ENCODE measurements around the gene COX20. TPM values are rescaled to one million over a fixed set of nuclear protein-coding genes. Genes with fewer than 3 reads are reported as not detected.

The COX20 gene
- total RNA-seq, 2 experiments from 2014 or later, result 33.1 to 34.7 TPM

DNA sequence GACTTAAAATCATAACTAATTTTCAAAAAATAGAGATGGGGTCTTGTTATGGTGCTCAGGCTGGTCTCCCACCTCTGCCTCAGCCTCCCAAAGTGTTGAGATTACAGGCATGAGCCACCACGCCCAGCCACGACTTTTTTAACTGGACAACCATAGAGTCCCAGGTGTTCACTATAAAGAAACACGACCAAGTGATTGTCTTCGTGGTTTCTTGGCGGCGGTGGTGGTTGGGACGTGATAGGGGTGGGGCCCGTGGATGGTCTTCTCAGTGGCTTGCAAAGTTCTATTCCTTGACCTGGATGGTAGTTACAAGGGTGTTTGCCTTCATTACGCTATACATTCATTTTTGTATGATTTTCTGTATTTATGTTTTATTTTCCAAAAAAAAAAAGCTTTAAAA lies 34.6 kb upstream of the COX20 start:
- Mint-ChIP-seq H3K4me3 (no peak overlapping the region), H3K4me1 (ENCODE audit: low read depth) (peaks cover 4% of the 10 kb centered on the region), H3K27ac (no peak overlapping the region), H3K9me3 (no peaks in the 10 kb centered on the region), H3K27me3 (no peaks in the 10 kb centered on the region), H3K36me3 (ENCODE audit: low read depth) (no peaks in the 10 kb centered on the region)
- TF ChIP-seq, protein P1, sequence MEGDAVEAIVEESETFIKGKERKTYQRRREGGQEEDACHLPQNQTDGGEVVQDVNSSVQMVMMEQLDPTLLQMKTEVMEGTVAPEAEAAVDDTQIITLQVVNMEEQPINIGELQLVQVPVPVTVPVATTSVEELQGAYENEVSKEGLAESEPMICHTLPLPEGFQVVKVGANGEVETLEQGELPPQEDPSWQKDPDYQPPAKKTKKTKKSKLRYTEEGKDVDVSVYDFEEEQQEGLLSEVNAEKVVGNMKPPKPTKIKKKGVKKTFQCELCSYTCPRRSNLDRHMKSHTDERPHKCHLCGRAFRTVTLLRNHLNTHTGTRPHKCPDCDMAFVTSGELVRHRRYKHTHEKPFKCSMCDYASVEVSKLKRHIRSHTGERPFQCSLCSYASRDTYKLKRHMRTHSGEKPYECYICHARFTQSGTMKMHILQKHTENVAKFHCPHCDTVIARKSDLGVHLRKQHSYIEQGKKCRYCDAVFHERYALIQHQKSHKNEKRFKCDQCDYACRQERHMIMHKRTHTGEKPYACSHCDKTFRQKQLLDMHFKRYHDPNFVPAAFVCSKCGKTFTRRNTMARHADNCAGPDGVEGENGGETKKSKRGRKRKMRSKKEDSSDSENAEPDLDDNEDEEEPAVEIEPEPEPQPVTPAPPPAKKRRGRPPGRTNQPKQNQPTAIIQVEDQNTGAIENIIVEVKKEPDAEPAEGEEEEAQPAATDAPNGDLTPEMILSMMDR (IDR thresholded peaks at IDR 0.05), result no peak
- intact Hi-C loops (cut with micrococcal nuclease), result loop anchor here (2.0 kb wide), 1 partner anchor 242 kb away; no protein-coding TSS in a partner anchor
- peak; percentile 15 for ATAC-seq
- ChIA-PET POLR2A (interaction anchor here (0.6 to 0.9 kb wide), 2 partner anchors 12 to 164 kb away, joined by 3 read pairs; no protein-coding TSS in a partner anchor), CTCF (interaction anchor here (0.6 to 4.3 kb wide), 29 partner anchors 8 to 257 kb away, joined by 3 to 78 read pairs (median 5); partner anchors contain the start of gene COX20)
- no peak for DNase-seq

DNA sequence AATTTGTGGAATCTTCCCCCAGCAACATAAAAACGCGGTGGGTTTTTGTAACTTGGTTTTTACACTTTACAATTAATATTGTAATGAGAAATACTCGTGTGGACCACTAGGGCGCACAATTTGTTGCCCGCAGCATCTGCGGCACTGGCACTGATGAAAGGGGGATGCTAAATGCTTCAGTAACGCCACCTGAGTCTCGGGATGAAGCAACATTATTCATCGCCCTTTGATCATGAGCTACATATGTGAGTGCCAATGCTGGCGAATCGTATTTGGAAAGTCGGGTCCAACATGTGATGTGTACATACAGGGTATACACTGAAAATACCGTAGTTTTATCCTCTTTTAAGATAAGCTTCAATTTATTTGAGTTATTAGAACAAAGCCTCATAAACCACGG lies 34.2 kb upstream of the COX20 start:
- Mint-ChIP-seq H3K9me3 (no peaks in the 10 kb centered on the region), H3K27ac (no peak overlapping the region), H3K36me3 (ENCODE audit: low read depth) (no peaks in the 10 kb centered on the region), H3K4me3 (no peak overlapping the region), H3K4me1 (ENCODE audit: low read depth) (peaks cover 4% of the 10 kb centered on the region), H3K27me3 (no peaks in the 10 kb centered on the region)
- CTCF ChIA-PET, result interaction anchor here (0.6 to 4.3 kb wide), 46 partner anchors 8 to 386 kb away, joined by 3 to 78 read pairs (median 4); partner anchors contain the start of genes COX20 and DESI2
- POLR2A ChIA-PET, result interaction anchor here (0.6 to 1.5 kb wide), 3 partner anchors 12 to 164 kb away, joined by 3 read pairs; no protein-coding TSS in a partner anchor
- TF ChIP-seq, protein P1 (IDR thresholded peaks at IDR 0.05), result peak; percentile 78
- DNase-seq (peak; percentile 75), ATAC-seq (peak; percentile 95)
- intact Hi-C loops (cut with micrococcal nuclease), result loop anchor here (2.0 kb wide), 1 partner anchor 242 kb away; no protein-coding TSS in a partner anchor

DNA sequence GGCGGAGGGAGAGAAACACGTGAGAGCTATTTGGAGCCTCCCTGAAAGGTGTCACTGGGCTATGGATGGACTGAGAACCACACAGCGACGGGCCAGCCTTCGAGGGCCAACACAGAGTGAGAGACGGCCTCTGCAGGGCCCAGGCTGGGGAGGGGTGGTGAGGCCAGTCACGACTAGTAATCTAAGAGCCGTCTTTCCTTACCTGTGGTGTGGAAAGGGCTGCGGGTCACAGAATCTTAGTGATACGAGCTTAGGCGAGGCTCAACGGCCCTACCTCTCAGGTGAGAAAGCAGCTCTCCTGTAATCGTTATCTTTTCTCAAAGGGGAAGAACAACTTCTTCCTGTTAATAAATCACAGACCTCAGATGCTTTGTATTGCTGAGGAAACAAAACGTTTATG lies 33.4 kb upstream of the COX20 start:
- no peaks in the 10 kb centered on the region for H3K27me3 Mint-ChIP-seq
- no peak overlapping the region for H3K27ac Mint-ChIP-seq
- no peak for ATAC-seq
- POLR2A ChIA-PET, result interaction anchor here (1.5 to 1.7 kb wide), 2 partner anchors 32 to 241 kb away, joined by 3 to 4 read pairs; no protein-coding TSS in a partner anchor
- H3K4me3 Mint-ChIP-seq, result no peak overlapping the region
- TF ChIP-seq, protein P1 (IDR thresholded peaks at IDR 0.05), result no peak
- no peaks in the 10 kb centered on the region for H3K36me3 Mint-ChIP-seq (ENCODE audit: low read depth)
- H3K9me3 Mint-ChIP-seq, result no peaks in the 10 kb centered on the region
- H3K4me1 Mint-ChIP-seq (ENCODE audit: low read depth), result peaks cover 4% of the 10 kb centered on the region
- CTCF ChIA-PET, result interaction anchor here (0.6 to 4.3 kb wide), 31 partner anchors 9 to 387 kb away, joined by 3 to 78 read pairs (median 5); partner anchors contain the start of genes COX20 and DESI2
- intact Hi-C loops (cut with micrococcal nuclease), result no loop called here
- no peak for DNase-seq

DNA sequence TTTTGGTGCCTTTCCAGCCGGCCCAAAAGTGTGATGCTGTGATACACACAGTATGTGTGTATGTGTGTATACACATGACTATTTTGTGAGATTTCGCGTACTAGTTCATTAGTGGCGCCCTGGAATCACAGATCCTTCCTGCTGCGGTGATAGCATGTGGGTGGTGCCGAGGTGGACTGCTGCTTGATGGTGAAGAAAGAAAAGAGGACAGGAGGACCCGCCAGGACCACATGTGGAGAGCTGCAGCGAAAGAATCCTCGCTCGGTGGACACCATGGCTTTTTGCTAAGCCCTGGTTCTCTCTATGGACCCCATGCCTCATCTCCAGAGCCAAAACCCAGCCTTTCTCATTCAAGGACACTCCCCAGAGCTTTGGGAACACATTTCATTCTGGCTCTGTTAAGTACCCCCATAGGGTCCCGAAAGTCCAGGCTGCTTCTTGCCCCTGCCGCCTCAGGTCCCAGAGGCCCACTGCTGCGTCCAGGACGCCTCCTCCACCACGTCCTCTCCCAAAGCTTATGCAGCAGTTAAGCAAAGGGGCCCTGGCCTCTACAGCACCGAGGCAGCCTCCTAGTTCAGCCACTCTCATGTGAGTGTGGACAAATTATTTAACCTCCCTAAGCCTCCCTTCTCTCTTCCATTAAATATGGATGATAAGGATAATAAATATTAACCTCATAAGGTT lies 32.8 kb upstream of the COX20 start:
- ATAC-seq (no peak), DNase-seq (no peak)
- POLR2A ChIA-PET, result interaction anchor here (1.5 to 1.7 kb wide), 2 partner anchors 32 to 241 kb away, joined by 3 to 4 read pairs; no protein-coding TSS in a partner anchor
- H3K4me1 Mint-ChIP-seq (ENCODE audit: low read depth), result peaks cover 4% of the 10 kb centered on the region
- H3K27ac Mint-ChIP-seq, result no peak overlapping the region
- TF ChIP-seq, protein P1 (IDR thresholded peaks at IDR 0.05), result no peak
- H3K4me3 Mint-ChIP-seq, result no peak overlapping the region
- H3K9me3 Mint-ChIP-seq, result no peaks in the 10 kb centered on the region
- CTCF ChIA-PET, result interaction anchor here (1.2 to 4.3 kb wide), 9 partner anchors 33 to 240 kb away, joined by 3 to 78 read pairs (median 10); partner anchors contain the start of genes COX20 and DESI2
- no peaks in the 10 kb centered on the region for H3K36me3 Mint-ChIP-seq (ENCODE audit: low read depth)
- peaks cover under 1% of the 10 kb centered on the region for H3K27me3 Mint-ChIP-seq
- intact Hi-C loops (cut with micrococcal nuclease), result no loop called here

- POLR2A ChIA-PET, result no interaction called here
- TF ChIP-seq, protein P1 (IDR thresholded peaks at IDR 0.05), result no peak
- H3K27ac Mint-ChIP-seq, result no peak overlapping the region
- no peak overlapping the region for H3K4me3 Mint-ChIP-seq
- H3K27me3 Mint-ChIP-seq, result peaks cover 4% of the 10 kb centered on the region
- intact Hi-C loops (cut with micrococcal nuclease), result no loop called here
- peaks cover 4% of the 10 kb centered on the region for H3K4me1 Mint-ChIP-seq (ENCODE audit: low read depth)
- no peaks in the 10 kb centered on the region for H3K9me3 Mint-ChIP-seq
- no peaks in the 10 kb centered on the region for H3K36me3 Mint-ChIP-seq (ENCODE audit: low read depth)
- DNase-seq, result no peak
- ATAC-seq, result no peak
- CTCF ChIA-PET, result no interaction called here
Observed at GRCh38 chr1:244804841-244805240, 30.6 kb upstream of the COX20 start.

Measured in activated CD8-positive, alpha-beta T cell treated with anti-CD3 and anti-CD28 coated beads for 36 hours (primary cell).